ENCODE measurements around the gene CYRIA.

Gene CYRIA

DNA sequence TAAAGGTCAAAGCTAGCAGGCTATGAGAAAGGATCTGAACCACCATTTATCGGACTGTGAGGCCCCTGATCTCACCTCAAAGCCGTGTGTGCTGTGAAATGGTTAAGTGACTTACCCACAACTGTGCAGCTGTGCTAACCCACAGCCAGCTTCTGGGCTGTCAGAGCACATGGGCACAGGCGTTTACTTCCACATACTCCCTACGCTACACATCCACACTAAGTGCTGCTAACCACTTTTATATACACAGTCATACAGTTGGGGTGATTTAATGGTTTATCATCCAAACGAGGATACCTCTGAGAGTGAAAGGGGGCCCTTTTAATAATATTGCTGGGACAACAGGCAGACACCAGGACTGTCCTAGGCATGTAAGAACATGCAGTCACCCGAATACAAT lies 37.3 kb downstream of the CYRIA start:
- DNase-seq (ENCODE audit: extremely low read depth, low read depth): no peak

DNA sequence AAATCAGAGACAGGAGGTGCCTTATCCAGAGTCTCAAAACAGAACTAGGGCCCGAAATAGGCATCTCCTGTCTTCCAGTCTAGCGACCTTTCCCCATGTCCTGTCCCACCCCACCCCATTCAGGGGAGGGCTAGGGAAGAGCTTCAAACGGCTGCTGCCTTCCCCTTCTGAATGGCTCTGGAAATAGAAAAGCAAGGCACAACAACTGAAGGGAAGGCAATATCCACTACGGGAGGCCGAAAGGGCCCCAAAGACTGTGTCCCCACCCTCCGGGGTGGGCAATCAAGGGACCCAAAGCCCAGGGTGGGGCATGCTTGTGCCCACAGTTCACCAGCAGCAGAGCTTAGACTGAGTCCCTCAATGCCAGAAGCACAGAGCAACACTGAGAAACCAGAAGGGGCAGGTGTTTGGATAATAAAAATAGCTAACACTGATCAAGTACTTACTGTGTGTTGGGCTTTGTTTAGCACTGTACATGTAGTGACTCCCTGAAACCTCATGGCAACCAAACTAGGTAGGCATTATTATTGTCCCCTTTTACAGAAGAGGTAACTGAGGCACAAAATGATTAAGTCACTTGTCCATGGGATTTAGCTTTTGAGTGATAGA lies 38.5 kb downstream of the CYRIA start:
- no peak for DNase-seq (ENCODE audit: extremely low read depth, low read depth)
- TF ChIP-seq CTCF (IDR thresholded peaks at IDR 0.05; ENCODE audit: low read depth, low read length): no peak

More for the DNA sequence above, 37.3 kb downstream of the CYRIA start:
- no peak for TF ChIP-seq CTCF (IDR thresholded peaks at IDR 0.05; ENCODE audit: low read depth, low read length)

DNA sequence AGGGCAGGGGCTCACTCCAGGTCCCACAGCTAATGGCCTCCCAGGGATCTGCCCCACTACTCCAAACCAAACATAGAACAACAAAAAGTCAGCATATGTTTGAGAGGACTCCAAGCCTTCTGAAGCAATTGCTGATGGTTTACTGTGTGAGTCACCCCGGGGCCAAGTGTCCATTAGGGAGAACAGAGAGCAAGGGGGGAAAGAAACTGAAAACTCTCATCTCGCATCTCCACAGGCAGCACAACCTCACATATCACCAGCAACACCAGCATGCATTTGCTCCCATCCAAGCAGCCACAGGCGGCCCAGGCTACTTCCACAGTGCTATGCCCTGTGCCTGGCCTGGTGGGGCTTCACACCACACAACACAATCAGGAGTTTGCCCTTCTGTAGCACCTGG lies 39.1 kb downstream of the CYRIA start:
- no peak for TF ChIP-seq CTCF (IDR thresholded peaks at IDR 0.05; ENCODE audit: low read depth, low read length)
- no peak for DNase-seq (ENCODE audit: extremely low read depth, low read depth)

- no peak for TF ChIP-seq CTCF (IDR thresholded peaks at IDR 0.05; ENCODE audit: low read depth, low read length)
- no peak for DNase-seq (ENCODE audit: extremely low read depth, low read depth)
These were observed 39.9 kb downstream of the CYRIA start for GRCh38 chr2:16625759-16626158.

DNA sequence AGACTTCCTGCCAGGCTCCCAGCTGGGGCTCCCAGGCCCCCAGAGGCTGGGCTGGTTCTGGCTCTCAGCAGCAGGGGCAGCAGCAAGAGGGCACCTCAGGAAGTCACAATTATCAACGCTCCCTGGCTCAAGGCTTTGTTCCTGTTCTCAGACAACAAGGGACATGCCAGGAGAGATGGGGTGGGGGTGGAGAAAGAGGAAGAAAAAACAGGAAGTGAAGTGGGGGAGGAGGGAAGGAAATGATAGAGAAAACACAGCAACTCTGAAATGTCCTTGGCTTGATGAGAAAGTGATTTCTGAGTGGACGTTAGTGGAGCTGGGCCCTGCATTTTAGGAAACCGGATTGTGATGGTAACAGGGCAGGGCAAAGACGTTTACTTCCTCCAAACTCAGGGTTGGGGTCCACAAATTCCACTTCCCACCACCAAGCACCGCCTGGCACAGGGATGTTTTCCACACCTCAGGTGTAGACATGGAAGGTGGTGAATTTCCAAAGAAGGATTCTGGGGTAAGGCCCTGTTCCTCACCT lies 40.4 kb downstream of the CYRIA start:
- DNase-seq (ENCODE audit: extremely low read depth, low read depth): no peak
- TF ChIP-seq CTCF (IDR thresholded peaks at IDR 0.05; ENCODE audit: low read depth, low read length): no peak

GRCh38 chr2:16624436-16624780 lies 41.2 kb downstream of the CYRIA start:
- TF ChIP-seq CTCF (IDR thresholded peaks at IDR 0.05; ENCODE audit: low read depth, low read length): no peak
- no peak for DNase-seq (ENCODE audit: extremely low read depth, low read depth)

DNA sequence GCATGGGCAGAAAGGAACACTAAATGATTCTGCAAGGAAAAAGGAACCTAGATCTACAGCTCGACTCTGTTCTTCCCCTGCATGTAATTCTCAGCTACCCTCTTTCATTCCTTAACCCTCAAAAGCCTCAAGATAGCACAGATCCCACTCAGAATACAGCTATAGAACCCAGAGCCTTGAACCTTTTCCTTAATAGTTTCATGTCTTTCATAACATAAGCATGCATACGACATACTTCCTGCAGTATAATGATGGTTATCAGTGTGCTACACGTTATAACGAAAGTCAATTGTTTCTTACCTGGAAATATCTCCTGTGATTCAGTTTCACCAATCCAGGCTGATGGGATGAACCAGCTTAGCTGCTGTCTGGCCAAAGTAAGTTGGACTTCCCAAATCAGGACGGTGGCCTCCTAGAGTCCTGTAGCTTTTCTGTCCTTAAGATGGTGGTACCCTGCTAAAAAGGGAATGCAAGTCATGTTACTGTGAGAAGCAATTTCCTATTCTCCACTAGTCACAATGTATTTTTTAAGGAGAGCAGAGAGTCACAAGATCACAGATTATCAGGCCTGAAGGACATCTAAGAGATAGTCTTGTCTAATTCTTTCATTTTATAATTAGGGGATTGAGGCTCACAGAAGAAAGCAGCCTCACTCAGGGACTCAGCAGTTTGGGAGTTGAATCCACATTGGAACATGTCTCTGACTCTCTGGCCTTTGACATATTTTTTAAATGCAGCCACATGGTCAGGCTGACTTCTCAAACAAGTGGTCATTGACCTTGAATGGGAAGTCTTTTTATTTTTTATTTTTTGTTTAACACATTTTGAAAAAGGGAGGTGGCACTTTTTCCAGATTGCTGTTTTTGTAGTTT lies 41.8 kb downstream of the CYRIA start:
- TF ChIP-seq CTCF (IDR thresholded peaks at IDR 0.05; ENCODE audit: low read depth, low read length): no peak
- no peak for DNase-seq (ENCODE audit: extremely low read depth, low read depth)

Measured in AG09319 (cell line).